Heart left ventricle (tissue), 13 donors: Measurements from ENCODE around the gene SEC62.

ENCODE experiments used
- POLR2A ChIP-seq, 2 donors: fragments of 450-650 bp; IDR thresholded peaks; one replicate each; pipeline ENCODE4 v1.6.1; 2017; ENCODE audit warnings: antibody characterized with exemption in 2 of 2, mild to moderate bottlenecking in 2 of 2, moderate library complexity in 2 of 2
- TF ChIP-seq, protein P1 (sequence below), 12 donors: fragments of 200-600 bp; sonication (generic) in 4 of 12; IDR thresholded peaks; one replicate each; pipeline versions ENCODE4 v1.5.0 to v1.8.0; 2018 to 2022; ENCODE audit warnings: antibody characterized with exemption in 12 of 12, mild to moderate bottlenecking in 5 of 12
- donor health status: ischemic (EF 13 %, LVEDD 7.1; RV severe dilation, severe dysfunction).
- donor health status: DM: no; HTN: yes; CAD: no.
- donor health status: DM: no; HTN: no; CAD: no.
- donor health status: ischemic (EF 25% LVEDD 6.9; RV normal size, moderate dysfunction).
- donor health status: ischemic (EF 25% LVEDD 5.7; RV mildly dilated, moderate dysfunction).
- donor health status: ischemic (EF 35%, LVEDD 5.7; RV mildly dilated, moderate dysfunction).
- donor health status: nonischemic (EF 11% LVEDD 7.7; RV severe dilation, severe dysfunction).
- donor health status: DM: yes; HTN: yes; CAD: no.
- donor health status: PGD.
- donor health status: ischemic (EF 29% LVEDD 5.4; RV normal size, mild dysfunction).
- donor health status: nonischemic (EF 23%, LVEDD 6.1; RV moderate dilation, normal function).

DNA sequence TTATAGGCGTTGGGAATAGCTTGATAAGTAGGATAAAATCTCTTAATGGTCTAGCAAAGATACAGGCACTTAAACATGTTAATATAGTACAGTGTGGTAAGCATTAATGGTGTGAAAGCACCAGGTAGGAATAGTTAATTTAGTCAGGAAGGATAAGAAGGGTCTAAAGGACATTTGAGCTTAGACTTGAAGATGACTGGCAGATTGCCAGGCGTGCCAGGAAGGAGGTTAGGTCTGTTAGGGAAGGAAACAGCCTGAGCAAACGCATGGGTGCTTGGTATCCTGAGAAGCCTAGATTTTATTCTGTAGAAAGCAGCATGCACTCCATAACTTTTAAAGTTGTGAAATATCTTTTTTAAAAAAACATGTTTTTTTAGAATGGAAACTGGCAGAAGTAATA is 17.7 kb downstream of the SEC62 start:
- TF ChIP-seq, protein P1, sequence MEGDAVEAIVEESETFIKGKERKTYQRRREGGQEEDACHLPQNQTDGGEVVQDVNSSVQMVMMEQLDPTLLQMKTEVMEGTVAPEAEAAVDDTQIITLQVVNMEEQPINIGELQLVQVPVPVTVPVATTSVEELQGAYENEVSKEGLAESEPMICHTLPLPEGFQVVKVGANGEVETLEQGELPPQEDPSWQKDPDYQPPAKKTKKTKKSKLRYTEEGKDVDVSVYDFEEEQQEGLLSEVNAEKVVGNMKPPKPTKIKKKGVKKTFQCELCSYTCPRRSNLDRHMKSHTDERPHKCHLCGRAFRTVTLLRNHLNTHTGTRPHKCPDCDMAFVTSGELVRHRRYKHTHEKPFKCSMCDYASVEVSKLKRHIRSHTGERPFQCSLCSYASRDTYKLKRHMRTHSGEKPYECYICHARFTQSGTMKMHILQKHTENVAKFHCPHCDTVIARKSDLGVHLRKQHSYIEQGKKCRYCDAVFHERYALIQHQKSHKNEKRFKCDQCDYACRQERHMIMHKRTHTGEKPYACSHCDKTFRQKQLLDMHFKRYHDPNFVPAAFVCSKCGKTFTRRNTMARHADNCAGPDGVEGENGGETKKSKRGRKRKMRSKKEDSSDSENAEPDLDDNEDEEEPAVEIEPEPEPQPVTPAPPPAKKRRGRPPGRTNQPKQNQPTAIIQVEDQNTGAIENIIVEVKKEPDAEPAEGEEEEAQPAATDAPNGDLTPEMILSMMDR (IDR thresholded peaks at IDR 0.05) = no peak
- no peak for TF ChIP-seq POLR2A (IDR thresholded peaks at IDR 0.05)
